NCI-H187 (cell line): ENCODE results near the gene ATF3.
A peak's percentile ranks its signal among the peaks of the same experiment; 100 is the strongest.

ENCODE experiments used
- DNase-seq, 2 experiments: peaks; one replicate each; lab custom pipeline; 2025; lab: John Stamatoyannopoulos, UW

Gene ATF3

DNA sequence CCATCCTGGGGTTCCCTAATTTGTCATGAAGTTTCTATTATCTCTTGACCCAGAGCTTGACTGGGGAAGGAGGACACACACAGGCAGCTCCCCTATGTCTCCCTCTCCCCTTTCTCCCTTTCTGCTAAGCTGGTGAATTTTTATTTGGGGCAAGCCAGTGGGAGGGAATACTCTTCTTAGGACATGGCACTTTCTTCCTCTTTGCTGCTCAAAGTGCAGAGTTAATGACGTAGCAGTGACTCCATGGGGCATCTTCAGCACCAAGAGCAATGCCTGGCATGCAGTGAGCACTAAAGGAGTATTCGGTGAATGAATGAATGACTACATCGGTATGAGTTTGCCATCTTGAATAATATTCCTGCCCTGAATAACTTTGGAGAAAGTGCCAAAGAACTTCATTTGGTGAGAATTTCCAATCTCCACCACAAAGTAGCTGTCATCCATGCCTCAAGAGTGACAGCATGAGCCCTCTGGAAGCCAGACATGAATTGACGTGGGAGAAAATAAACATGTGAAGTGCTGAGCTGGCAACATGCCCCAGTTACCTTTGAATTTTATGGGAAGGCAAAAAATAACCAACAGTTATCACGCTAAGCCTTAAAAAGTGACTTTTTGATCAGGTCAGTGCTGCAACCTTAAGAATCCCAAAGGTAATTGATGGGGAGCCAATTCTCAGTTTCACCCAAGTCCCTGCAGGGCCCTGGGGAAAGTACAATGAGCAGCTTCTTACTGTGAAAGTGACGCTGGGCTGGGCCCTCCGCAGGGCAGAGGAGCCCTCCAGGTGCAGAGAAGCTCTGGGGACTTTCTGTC lies 22.1 kb upstream of the ATF3 start:
- no peak for DNase-seq

- DNase-seq: no peak
Measured at GRCh38 chr1:212587016-212587887, 21.3 kb upstream of the ATF3 start.

DNA sequence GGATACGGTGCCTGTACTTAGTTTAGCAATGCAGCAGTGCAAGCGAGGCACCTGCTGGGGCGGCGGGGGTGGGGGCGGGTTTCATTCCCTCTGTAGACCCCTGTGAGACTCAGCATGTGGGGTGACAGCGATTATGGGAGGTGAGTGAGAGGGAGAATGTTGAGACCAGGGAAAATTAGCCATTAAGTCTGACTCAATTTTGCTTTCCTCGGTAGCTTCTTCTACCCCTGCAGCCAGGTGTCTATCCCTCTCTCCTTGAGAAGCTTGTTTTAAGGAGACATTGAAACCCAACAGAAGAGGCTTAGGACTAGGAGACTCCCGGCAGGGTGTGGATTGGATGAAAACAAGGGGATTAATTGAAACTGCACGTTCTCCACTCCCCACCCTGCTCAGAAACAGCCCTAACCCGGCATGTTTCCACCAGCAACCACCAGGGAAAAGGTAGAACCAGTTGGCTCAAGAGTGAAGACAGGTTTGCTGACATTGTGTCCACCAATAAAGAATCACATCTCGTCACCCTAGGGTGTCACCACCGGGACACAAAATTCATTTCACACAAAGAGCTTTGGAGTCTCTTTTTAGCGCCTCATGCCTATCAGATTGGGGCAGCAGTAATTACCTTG lies 20.6 kb upstream of the ATF3 start:
- DNase-seq: no peak

DNA sequence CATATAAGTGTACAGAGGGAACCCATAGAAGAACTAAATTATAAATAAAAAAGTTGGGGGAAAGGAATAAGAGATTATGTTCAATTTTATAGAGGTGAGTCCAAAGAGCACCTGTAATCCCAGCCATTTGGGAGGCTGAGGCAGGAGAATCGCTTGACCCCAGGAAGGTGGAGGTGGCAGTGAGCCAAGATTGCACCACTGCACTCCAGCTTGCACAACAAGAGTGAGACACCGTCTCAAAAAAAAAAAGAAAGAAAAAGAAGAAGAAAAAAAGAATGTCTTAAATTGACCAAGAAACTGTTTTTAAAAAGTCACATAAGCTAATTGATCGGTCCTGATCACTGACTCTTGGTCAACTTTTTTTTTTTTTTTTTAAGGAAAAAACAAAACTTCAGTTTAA lies 19.1 kb upstream of the ATF3 start:
- no peak for DNase-seq

DNA sequence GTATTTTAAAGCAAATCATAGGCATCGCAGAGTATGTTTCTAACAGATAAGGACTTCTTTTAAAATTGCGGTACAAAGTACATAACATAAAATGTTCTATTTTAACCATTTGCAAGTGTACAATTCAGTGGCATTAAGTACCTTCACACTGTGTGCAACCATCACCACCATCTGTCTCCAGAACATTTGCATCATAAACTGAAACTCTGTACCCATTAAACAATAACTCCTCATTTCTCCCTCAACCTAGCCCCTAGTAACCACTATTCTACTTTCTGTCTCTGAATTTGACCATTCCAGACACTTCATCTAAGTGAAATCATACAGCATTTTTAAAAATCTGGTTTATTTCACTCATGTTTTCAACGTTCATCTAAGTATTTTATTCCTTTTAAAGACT lies 16.6 kb upstream of the ATF3 start:
- DNase-seq: no peak

DNA sequence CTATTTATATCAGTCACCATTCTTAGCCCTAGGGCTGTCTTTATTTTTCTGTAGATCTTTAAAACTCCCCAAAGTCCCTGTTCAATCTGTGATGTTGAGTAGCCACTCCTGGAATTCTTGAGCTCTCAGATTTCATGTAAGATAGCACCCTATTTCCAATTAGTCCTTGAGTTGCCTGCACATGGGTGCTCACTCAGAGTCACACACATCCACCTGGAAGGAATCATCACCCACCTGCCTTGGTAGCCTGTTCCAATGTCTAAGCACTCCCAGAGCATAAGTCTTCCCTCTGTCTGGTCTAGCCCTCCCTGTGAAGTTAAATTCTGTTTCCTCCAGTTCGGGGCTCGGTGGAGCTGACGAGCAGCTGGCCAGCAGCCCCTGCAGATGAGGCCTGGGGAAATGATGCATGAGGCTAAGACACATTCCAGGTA lies 14.7 kb upstream of the ATF3 start:
- DNase-seq: no peak

- DNase-seq: no peak
Measured at GRCh38 chr1:212594640-212595039, 13.9 kb upstream of the ATF3 start.

- DNase-seq: no peak
Measured at GRCh38 chr1:212595229-212595628, 13.3 kb upstream of the ATF3 start.

- DNase-seq: no peak
Measured at GRCh38 chr1:212595787-212596714, 12.5 kb upstream of the ATF3 start.

DNA sequence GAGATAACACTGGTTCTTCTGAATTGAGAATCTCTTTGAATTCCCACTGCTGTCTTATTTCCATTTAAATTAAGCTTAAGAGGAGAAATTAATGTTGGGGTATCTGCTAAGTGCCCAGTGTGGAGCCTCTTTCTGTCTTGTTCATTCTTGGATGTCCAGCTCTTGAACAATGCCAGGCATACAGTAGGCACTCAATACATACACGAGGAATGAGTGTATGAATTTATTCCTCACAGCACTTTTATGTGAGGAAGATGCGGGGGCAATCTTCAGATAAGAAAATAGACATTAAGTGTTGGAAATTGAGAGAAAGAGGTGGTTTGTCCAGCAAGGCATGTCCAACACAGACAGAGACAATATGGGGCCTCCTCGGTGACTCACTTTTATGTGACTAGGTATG lies 11.8 kb upstream of the ATF3 start:
- DNase-seq: no peak

- no peak for DNase-seq
Measured at GRCh38 chr1:212597487-212597886, 11.1 kb upstream of the ATF3 start.

DNA sequence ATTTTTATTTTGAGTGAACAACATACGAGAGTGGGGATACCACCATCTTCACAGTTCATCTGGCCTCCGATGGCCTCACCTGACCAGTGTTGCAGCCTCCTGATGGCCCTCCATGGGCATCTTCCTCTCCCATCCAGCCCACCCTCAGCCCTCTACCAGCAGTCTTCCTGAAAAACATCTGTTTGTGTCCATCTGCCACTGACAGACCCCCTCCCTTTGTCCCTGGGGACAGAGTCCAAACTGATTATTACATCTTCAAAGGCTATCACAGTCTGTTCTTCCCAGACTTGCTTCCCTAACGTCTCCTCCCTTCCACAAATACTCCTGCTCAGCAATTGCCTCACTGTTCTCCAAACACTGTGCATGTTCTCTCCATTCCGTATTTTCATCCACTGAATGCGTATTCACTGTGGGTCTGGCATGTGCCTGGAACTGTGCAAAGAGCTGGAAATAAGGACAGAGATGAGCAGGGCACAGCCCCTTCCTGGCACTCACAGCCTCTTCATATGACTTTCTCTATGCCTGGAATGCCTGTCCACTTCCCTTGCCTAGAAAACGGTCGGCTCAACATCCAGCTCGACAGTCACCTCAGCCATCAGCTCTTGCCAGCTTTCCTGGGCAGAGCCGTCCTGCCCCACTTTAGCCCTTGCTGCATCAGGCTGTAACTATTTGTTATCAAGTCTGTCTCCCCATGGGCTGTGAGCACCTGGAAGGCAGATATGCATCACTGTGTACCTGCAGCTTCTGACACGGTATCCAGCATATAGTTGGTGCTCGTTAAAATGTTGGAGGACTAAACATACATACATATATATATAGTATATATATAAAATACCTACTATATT lies 8.3 kb upstream of the ATF3 start:
- DNase-seq: no peak

DNA sequence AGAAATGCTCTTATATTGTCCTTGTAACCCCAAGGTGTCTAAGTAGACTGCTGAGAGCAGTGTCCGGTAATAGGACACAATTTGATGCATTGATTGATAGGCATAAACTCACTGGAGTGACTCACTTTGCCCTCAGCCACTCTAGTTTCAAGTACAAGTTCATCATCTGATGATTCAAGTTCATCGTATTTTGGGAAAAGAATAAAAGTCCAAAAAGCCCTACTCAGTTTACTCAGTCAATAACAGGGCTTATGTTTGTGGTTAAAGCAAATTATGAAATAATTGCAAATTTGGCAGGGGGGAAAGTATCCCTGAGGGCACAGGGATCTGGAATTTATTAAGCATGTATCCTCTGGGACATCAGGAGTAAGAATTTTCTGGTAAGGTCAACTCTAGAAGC lies 7.6 kb upstream of the ATF3 start:
- DNase-seq: no peak

- DNase-seq: no peak
Measured at GRCh38 chr1:212601524-212601923, 7.0 kb upstream of the ATF3 start.

GRCh38 chr1:212605441-212606394 lies 2.8 kb upstream of the ATF3 start:
- no peak for DNase-seq

DNA sequence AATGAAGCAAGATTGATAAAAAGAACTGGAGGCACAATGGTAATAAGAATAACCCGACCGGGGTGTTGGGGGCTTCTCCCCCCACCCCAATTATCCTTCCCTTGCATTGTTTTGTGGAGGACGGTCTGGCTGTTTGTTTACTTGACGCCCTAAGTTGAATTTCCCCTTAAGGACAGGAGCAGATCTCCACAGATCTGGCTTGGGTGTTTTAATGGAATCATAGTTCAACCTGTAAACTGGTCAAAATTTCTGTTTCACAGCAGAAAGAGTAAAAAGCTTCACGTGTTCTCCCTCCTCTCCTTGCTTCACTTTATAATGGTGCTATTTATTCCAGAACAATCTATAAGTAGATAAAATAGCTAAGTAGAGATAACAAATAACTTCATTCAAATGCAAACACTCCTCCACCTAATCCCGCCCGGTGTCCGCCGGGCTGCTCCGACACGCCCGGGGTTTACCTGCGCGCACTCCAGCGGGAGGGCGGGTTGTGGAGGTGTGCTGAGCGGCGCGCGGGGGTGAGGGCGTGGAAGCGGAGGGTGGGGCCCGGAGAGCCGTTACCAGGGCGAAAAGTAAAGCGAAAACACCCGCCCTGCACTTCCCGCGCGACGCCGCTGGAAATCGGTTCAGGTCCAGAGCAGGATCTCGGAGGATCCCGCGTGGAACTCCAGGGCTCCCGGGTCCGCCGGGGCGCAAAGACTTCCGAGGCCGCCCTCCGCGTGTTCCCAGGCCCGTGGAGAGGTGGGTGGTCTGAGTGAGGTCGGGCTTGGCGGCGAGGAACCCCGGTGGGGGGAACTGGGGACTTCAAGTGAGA lies 2.0 kb upstream of the ATF3 start:
- DNase-seq: peak in 1 of 2 experiments; percentile 16

- no peak for DNase-seq
Measured at GRCh38 chr1:212607206-212607912, 1.2 kb upstream of the ATF3 start.

DNA sequence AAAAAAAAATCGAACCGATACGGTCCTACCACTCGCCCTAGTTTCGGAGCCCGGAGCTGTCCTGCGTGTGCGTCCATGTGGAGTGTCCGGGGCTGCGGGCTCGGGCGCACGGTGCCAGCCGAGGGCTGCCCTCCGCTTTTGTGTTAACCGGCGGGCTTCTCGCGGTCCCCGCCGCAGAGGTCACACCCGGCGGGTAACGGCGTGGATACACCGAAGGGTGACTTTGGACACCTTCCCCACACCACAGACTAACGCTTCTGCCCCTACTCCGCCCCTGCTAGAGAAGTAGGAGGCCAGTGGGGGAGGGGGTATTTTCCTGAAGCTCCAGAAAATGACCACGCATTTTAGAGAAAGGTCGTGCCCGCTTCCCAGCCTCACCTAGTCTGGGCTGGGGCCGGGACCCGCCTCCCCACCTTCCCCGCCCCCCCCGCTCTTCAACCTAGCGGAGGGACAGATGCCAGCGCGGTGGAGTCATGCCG lies 609 bp upstream of the ATF3 start:
- DNase-seq: no peak
